Measurements from ENCODE around the gene RGS6.
"Not testable (repeated sequence)": the region's sequence is repeated elsewhere in the genome, so short reads cannot be mapped to it uniquely, and the experiment has no call there.

RGS6 gene

DNA sequence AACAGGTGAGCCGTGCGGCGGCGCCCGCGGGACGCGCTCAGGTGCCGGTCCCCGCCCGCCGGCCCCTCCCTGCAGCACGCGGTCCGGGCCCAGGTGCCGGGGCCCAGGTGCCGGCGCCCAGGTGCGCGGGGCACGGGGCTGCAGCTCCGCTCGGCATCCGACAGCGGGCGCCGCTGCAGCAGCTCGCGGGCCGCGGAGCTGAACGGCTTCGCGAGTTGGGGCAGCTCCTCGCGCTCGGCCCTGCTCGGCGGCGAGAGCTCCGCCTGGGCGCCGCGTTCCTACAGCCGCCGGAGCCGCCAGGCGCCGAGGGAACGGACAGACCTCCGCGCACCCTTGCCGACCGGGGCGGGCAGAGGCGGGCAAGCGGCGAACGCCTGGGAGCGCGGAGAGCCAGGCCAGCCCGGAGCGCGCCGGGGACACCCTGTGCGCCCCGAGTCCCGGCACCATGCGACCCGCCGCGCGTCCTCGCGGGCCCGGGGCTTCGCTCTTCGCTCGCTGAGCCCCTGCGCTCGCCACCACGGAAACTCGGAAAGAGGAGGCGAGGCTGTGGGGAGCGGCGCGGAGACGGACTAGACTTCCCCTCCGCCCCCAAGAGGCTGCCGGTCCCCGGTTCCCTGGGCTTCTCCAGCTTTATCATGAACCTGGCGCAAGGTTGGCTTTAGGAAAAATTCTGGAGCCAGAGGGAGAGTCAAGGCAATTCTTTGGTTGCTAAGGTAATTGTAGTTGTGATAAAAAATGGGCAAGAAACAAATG lies at the start of gene RGS6:
RGS6 (plus strand) TSS at position 201 of the 753 bp plus-strand sequence.
- DNase-seq (ENCODE audit: low spot score): peak; percentile 38

DNA sequence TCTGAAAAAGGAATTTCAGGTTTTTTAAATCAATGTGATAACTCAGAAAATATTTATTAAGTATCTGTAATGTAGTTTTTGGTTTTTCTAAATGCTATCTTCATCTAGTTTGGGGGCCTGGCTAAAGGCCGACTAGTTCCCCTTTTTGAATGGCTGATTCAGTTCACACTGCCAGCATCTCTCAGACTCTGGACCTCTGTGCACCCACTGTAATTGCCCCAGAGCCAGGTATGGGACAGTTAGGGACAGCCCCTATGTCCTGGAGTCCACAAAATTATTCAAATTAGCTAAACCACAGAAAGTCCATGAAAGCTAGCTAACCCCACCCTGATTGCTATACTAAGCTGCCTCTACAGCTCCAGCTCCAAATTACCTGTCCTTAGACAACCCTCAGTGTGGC lies 49.1 kb upstream of the RGS6 start:
- no peak for DNase-seq (ENCODE audit: low spot score)

DNA sequence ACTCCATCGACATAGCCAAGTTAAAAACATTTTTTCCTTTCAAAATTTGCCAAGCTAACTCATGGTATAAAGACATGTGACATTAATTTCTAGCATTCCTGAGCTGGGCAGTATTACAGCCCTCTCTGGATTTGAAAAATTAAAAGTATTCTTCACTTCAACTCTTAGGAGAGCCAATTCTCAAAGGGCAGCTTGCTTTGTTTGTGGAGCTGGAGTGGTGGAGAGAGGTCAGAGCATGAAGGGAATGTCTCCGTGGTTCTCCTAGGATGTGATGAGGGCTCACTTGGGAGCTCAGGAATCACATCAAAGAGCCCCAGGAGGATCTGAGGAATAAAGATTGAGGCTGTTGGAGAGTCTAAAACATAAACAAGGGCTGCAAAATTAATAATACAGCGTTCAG lies 46.9 kb upstream of the RGS6 start:
- no peak for DNase-seq (ENCODE audit: low spot score)

DNA sequence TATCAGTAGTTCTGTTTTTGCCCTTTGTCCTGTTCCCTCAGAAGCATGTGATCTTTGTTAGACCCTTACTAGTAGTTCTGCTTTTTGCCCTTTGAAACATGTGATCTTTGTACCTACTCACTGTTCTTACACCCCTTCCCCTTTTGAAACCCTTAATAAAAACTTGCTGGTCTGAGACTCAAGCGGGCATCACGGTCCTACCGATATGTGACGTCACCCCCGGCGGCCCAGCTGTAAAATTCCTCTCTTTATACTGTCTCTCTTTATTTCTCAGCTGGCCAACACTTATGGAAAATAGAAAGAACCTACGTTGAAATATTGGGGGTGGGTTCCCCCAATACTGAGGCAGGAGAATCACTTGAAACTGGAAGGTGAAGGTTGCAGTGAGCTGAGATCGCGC lies 44.4 kb upstream of the RGS6 start:
- DNase-seq (ENCODE audit: low spot score): not testable (repeated sequence)

DNA sequence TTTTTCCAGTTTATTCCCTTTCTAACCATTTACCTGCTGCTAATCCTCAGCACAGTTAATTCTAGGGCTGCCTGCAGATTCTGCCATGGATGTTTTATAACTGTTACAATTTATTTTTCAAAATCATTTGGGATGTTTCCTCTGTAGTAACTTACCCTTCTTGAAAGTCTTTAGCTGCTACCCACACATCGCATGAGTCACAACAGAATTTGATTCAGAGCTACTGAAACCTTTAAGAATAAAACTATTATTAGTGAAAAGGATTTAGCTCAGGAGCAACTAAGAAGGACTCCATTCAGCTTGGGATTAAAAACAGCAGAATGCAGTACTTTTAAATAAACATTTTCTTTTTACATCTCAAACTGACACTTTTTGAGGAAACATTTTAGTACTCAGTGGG lies 41.7 kb upstream of the RGS6 start:
- DNase-seq (ENCODE audit: low spot score): no peak

DNA sequence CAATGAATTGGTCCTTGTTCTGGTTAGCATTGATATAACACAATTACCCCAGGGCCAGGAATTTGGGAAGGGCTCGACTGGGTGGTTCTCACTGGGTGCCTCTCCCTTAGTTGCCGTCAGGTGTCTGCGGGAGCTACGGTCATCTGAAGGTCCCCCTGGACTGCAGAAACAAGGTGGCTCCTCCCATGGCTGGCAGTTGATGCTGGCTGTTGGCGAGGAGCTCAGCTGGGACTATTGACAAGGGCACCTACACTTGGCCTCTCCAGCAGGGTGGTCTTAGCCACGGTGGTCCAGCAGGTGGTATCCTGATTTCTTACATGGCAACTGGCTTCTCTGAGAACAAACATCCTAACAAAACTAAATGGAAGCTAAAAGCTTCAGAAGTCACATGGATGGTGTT lies 41.0 kb upstream of the RGS6 start:
- no peak for DNase-seq (ENCODE audit: low spot score)

DNA sequence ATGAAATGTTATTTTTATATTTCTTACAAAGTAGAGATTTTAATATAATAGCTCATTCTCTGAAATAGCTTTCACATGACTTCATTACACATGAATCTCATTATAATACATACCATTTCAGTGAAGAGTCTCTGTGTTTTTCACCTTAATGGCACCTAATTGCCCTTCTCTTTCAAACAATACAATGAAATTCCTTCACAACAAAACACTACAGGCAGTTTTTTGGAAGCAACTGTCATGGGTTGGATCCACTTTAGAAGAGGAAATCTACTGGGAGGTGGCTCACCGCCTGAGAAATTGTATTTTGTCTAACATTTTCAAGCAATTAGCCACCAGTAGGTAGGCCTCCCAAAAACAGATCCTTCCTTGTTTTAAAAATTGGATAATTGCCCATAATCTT lies 40.3 kb upstream of the RGS6 start:
- no peak for DNase-seq (ENCODE audit: low spot score)

DNA sequence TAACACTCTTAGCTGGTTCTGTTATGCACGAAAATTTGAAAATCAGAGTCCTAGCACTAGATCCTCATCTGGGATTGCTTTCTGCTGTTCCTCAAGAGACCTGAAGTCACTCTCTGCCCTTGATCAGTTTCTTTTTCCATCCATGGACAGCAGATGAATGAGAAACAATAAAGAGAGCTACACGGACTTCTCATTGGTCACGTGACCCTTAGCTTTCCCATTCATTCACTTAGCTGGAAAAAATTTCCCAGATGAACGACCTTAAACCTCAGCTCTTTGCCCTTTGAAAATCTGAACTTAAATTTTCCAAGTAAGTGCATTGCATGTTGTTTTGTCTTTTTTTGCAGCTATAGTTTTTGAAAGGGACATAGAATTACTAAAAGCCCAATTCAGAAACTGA lies 27.2 kb upstream of the RGS6 start:
- no peak for DNase-seq (ENCODE audit: low spot score)

DNA sequence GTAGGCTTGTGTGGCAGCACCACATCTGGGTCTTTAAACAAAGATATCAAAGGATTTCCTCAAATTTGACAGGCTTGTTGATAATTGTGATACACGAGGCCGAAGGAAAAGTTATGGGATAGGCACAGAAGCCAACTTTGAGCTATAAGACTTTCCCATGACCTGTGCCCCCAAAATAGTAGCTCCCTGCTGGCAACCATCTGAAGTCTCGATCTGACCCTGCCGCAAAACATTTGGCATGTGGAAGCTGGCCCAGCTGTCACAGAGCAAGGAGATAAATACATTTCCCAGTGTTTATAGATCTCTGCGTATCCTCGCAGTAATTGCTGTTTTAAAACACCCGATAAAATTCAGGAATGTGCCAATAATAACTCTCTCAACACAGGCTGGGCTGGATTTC lies 26.4 kb upstream of the RGS6 start:
- no peak for DNase-seq (ENCODE audit: low spot score)

DNA sequence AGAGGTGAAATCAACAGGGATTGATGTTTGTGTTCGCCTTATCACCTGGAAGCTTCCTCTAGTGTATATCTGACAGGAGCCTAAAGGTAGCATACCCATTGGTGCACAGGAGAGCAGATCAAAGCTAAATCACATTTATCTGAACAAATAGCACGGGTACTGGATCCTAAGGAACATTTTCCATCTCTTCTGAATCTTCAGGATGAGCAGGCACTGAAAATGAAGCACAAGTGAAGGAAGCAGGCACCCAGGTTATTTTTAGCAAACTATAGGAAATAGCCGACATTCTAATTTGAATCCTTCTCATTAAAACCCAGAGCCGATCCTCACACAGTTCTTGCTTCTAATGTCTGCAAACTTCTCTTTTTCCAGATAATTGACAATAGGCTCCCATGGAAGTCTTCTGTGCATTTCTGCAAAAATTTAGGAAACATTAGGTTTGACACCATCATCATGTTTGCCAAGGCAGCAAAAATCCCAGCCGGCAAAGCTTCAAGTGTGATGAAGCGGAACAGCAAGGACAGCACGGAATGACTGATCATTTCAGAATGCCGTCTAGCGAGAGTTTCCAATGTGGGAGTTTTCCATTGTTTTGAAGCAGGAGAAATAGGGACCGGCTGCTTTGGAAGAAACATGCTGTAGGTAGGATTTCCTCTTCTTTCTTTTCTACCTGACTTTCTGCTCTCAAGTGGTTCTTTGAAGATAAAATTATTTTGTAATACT lies 24.3 kb upstream of the RGS6 start:
- no peak for DNase-seq (ENCODE audit: low spot score)

DNA sequence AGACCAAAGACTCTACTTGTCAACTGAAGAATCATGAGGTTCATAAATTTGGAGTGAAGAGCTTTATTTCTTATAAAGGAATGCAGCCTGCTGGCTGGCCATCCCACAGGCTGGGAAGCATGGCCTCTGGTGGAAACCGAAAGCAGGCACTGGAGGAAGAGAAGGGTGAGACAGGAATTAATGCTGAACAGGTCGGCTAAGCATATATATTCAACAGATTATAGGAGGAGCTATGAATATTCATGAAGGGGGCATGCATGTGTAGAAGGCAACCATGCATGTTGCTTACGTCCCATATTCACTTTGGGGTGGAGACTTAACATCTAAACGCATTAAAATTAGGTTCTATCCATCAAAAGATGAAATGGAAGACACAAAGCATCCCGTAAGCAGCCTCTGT lies 20.6 kb upstream of the RGS6 start:
- no peak for DNase-seq (ENCODE audit: low spot score)

DNA sequence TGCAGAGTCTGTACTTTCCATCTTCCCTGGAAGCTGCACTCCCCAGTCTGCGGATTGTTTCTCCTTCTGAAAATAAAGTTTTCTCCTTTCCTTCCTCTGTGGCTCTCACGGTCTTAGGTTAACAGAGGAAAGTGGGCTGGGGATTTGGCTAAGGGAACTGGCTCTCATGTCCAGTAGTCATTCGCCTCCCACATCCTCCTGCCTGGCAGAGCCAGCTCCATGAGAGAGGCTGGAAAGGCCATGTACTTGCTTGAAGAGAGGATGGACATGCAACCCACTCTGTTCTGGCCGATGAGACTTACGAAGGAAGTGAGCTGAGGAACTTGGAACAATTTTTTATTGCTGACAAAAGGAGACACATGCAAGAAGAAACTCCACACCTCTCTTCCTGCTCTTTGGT lies 18.9 kb upstream of the RGS6 start:
- no peak for DNase-seq (ENCODE audit: low spot score)

DNA sequence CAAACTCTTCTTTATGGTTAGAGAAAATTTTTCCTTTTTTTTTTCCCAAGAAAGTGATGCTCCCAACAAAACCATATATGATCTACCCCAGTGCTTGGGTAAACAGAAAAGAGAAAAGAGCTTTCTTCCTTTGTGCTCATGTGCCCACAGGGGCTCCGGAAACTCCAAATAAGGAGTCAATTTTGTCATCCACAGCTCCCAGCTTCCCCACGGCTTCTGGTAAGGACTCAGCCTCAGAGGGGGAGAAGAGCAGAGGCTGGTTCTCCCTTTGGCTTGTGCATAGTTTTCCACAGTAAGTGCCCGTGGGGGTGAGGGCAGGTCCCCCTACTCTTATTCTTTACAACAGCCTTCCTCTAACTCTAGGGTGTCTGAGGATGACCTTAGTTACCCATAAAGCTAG lies 13.3 kb upstream of the RGS6 start:
- no peak for DNase-seq (ENCODE audit: low spot score)

DNA sequence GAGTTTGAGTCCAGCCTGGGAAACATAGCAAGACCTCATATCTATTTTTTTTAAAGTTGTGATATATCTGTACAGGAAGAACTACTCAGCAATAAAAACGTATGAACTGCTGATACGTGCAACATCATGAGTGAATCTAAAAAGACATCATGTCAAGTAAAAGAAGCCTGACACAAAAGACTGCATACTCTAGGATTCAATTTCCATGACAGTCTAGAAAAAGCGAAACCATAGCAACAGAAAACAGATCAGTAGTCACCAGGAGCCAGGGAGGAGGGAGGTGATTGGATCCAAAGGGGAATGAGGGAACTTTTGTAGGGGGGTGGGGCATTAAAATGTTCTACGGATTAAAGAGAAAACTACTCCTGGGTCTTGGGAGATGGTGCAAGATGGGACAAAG lies 8.7 kb upstream of the RGS6 start:
- DNase-seq (ENCODE audit: low spot score): no peak

DNA sequence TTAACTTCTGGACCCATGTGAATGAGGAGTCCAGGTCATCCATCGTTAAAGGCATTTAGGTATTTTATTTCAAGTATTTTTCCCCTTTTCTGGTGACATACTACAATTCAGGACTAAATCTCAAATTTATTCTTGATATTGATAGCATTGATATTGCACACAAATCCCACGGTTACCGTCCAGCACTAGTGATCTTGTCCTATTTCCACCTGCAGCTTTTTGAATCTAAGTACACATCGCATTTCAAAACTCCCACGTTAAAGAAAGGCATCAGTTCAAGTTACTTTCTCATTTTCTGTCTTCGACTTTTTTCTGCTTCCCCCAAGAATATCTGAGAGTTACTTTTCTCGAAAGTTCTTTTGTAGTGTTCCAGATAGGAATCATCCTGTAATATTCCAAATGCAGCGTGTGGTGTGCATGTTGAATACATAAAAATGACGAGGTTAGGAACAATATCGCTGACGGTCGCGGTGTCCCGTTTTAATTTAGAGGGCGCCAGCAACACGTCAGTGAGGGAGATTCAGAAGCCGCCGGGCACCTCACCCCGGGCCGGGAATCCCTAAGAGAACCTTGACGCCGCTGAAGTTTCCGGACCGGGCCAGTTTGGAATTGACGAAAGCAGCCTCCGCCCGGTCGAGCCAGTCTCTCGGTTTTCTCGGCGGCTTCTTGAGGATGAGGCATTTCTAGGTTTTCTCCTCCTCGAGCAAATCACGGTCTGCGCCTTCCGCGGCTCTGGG lies 569 bp upstream of the RGS6 start:
- DNase-seq (ENCODE audit: low spot score): peak; percentile 13

DNA sequence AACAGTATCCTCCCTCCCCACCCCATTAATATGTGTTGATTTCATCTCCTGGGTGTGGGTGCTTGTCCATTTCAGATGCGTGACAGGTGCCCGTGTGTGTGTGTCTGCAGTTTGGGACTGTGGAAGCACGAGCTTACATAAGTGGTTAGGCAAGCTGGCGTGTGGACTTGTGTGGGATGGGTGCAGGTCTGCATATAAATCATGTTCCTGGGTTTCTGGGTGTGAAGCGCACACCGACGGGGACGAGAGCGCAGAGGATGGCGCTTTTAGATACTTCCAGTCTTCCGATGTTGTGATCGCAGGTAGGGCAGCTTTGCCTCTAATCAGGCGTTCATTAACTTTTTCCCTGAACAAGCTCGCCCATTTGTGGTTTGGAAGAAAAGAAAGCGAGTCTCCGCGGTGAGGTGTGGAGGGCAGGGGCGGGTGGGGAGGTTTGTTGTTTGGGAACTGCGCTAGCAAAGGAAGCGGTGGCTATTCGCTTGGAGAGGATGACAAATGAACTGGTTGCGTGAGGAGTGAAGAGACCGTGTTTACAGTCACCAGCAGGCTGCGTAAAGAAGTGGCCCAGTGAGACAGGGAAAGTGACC lies 865 bp downstream of the RGS6 start:
- DNase-seq (ENCODE audit: low spot score): no peak

DNA sequence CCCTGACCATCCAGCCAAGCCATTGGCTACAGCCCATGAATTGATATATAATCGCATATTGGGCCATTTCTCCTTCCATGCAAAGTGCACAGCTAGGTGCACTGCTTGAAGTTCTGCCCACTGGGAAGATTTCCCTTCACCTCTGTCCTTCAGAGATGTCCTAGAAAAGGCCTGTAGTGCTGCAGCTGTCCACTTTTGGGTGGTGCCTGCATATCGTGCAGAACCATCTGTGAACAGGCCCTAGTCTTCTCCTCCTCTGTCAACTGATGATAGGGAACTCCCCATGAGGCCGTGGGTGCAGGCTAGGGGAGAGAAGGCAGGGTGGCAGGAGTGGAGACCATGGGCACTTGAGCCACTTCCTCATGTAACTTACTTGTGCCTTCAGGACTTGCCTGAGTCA lies 6.0 kb downstream of the RGS6 start:
- not testable (repeated sequence) for DNase-seq (ENCODE audit: low spot score)

DNA sequence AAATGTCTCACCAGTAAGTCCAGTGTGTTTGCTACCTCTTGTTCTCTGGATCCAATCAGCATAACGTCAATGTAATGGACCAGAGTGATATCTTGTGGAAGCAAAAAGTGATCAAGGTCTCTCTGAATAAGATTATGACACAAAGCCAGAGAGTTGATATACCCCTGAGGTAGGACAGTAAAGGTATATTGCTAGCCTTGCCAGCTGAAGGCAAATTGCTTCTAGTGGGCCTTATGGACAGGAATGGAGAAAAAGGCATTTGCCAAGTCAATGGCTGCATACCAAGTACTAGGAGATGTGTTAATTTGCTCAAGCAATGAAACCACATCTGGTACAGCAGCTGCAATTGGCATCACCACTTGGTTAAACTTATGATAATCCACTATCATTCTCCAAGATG lies 7.1 kb downstream of the RGS6 start:
- DNase-seq (ENCODE audit: low spot score): not testable (repeated sequence)

DNA sequence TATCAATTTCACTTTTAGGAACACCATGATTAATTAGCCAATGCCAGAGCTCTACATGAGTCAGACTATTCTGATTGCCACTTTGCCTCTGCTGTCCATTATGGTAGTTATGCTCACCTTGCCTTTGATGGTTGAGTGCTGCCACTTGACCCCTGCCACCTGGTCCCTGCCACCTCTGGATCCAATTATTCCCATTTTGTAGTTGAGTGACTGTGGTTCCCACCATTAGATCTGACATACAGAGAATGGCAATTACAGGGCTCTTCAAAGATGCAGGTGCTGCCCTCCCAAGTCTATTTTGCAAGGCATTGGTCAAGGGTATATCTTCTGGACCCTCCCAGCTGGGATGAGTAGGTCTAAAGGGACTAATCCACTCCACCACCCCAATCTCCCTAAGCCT lies 8.3 kb downstream of the RGS6 start:
- DNase-seq (ENCODE audit: low spot score): not testable (repeated sequence)

DNA sequence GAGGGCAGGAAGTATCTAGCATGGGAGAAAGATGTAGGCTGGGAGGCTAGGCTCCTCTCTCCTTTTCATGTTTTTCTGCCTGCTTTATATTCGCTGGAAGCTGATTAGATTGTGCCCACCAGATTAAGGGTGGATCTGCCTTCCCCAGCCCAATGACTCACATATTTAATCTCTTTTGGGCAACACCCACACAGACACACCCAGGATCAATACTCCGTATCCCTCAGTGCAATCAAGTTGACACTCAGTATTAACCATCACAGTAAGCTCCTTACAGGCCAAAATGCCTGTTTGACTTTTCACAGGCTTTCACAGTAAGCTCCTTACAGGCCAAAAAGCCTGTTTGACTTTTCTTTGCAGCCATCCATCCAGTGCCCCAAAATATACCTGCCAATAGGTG lies 9.4 kb downstream of the RGS6 start:
- not testable (repeated sequence) for DNase-seq (ENCODE audit: low spot score)

DNA sequence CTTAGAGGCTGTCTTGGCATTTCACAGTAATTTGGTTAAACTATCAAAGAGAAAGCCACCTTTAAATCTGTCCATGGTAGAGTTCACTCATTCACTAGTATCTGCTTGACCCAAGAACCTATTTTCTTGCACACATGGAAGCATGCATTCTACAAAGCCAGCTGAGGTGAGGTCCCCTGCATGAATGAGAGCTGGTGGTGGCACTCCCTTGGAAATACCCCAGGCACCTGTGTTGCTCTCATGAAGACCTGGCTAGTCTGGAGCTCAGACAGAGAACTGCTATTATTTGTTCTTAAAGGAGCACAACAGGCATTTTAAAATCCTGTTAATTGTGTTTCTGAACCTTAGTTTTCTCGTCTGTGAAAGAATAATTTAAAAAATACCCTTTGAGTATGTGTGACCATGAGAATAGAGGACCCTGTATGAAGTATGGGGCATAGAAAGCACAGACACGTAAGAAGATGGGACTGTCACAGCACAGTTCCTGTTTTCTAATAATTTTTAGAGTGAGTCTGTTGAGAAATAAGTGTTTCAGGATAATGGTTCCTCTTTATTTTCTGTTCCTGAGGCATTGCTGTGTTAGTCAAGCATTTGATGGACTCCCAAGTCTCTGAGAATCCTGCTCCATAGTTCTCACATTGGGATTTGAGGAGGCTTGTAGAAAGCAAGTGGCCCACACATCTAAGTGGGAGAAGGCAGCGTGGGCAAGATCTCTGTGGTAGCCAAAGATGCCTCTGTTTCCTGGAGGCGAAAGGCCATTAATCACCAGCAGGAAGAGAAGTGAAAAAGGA lies 10.9 kb downstream of the RGS6 start:
- DNase-seq (ENCODE audit: low spot score): no peak

DNA sequence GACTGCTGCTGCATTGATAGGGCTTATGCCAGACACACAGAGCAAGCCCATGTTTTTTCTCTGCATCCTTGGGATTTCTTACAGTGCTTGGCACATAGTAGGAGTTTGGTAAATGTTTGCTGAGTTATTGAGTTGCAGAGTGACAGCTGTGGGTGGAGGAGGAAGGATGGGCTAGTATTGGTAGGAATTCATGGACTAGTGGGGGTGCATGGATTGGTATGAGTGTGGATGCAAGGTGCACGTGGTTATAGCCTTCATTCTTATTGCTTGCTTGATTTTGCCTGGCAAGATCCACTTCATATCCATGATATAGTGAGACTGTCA lies 11.4 kb downstream of the RGS6 start:
- DNase-seq (ENCODE audit: low spot score): no peak
